Spleen (tissue), 11 donors: Measurements from ENCODE around the gene C19orf25. TPM values are rescaled to one million over a fixed set of nuclear protein-coding genes. Genes with fewer than 3 reads are reported as not detected.

Experiments
- DNase-seq: peaks from one replicate; pipeline ENCODE4 v3.0.0-alpha.2; 2020
- H3K27ac ChIP-seq, 8 donors: fragments of 200-600 bp; sonication (generic) in 7 of 8; 1 replicate in 4 of 8; 2 replicates in 4 of 8; pipeline versions ENCODE4 v1.5.0 to v1.8.0; 2016 to 2021; ENCODE audit warnings: inconsistent platforms in 4 of 8, mild to moderate bottlenecking in 4 of 8, moderate library complexity in 1 of 8
- H3K27me3 ChIP-seq, 7 donors: fragments of 200-600 bp; sonication (generic) in 6 of 7; replicated peaks in 1 of 7; 1 replicate in 4 of 7; 2 replicates in 3 of 7; pipeline versions ENCODE4 v1.5.0 to v1.8.0; 2016 to 2021; ENCODE audit warnings: inconsistent platforms in 3 of 7, mild to moderate bottlenecking in 1 of 7
- H3K36me3 ChIP-seq, 6 donors: fragments of 200-600 bp; sonication (generic) in 5 of 6; 1 replicate in 4 of 6; 2 replicates in 2 of 6; pipeline versions ENCODE4 v1.5.0 to v1.8.0; 2016 to 2021; ENCODE audit warnings: inconsistent platforms in 2 of 6
- H3K4me1 ChIP-seq, 6 donors: fragments of 200-600 bp; sonication (generic) in 5 of 6; 1 replicate in 3 of 6; 2 replicates in 3 of 6; pipeline versions ENCODE4 v1.5.0 to v1.8.0; 2016 to 2021; ENCODE audit warnings: inconsistent platforms in 3 of 6
- H3K4me3 ChIP-seq, 8 donors: fragments of 200-600 bp; sonication (generic) in 7 of 8; 1 replicate in 4 of 8; 2 replicates in 4 of 8; pipeline versions ENCODE4 v1.5.0 to v1.8.0; 2016 to 2021; ENCODE audit warnings: inconsistent platforms in 4 of 8, mild to moderate bottlenecking in 4 of 8, moderate library complexity in 2 of 8
- H3K9me3 ChIP-seq, 8 donors: fragments of 200-600 bp; sonication (generic) in 7 of 8; 1 replicate in 4 of 8; 2 replicates in 4 of 8; pipeline versions ENCODE4 v1.5.0 to v1.8.0; 2016 to 2021; ENCODE audit warnings: inconsistent platforms in 4 of 8
- POLR2A ChIP-seq, 3 donors: fragments of 450-650 bp; IDR thresholded peaks; one replicate each; pipeline ENCODE4 v1.5.1; 2017; ENCODE audit warnings: antibody characterized with exemption in 3 of 3, mild to moderate bottlenecking in 1 of 3
- POLR2AphosphoS5 ChIP-seq, 3 donors: sonication (generic); formaldehyde crosslinking; IDR thresholded peaks; one replicate each; pipeline ENCODE4 v1.5.1; 2017; ENCODE audit warnings: antibody characterized with exemption in 3 of 3
- WGBS, 5 donors: extraction: QIAGEN DNeasy Blood & Tissue Kit in 3 of 5; methylation state at CpG; one replicate each; pipeline versions ENCODE4 v1.1.5 to v1.1.7; 2013 to 2018; 5-methylcytosine and 5-hydroxymethylcytosine counted together
- intact Hi-C: fragments of 100-400 bp; cut with DNase I; formaldehyde crosslinking; loops from one replicate; pipeline ENCODE4 v1.15.0; 2023; ENCODE audit warnings: low total_unique reads
- polyA plus RNA-seq, 3 donors: library from polyadenylated mRNA; stranded (reverse); fragments of 200-250 nt; gene quantifications; one replicate each; pipeline ENCODE4 v1.2.1, GENCODE V29; 2013
- total RNA-seq, 7 donors: library from RNA; depleted of rRNA in 3 of 7; stranded (reverse); fragments of >200 nt in 3 of 7; fragmentation: NEBNext Ultra II Directional in 4 of 7; extraction: Animal tissue kit (Norgen Biotek cat#: 25700) in 4 of 7; gene quantifications; one replicate each; pipeline versions ENCODE4 v1.1.0 to v1.2.1, GENCODE V29; 2016 to 2021
- TF ChIP-seq, protein P1 (sequence below), 11 experiments: fragments of 200-600 bp in 7 of 11; fragments of 450-650 bp in 4 of 11; sonication (generic) in 4 of 11; IDR thresholded peaks in 8 of 11; conservative IDR thresholded peaks in 3 of 11; 1 replicate in 7 of 11; 2 replicates in 4 of 11; pipeline versions ENCODE4 v1.4.0 to v1.8.0; 2016 to 2021; ENCODE audit warnings: antibody characterized with exemption in 11 of 11, inconsistent platforms in 4 of 11, mild to moderate bottlenecking in 1 of 11
- donor health status: healthy with polysubstance abuse.
- donor health status: DM: no; HTN: no; CAD: no; lungs with moderate emphysema.
- donor health status: DM: no; HTN: no; CAD: no.
- donor health status: Bipolar disorder and iron deficiency.
- donor health status: healthy.
- donor health status: DM: no; HTN: no; CAD: no.
- donor health status: DM: yes; HTN: yes; CAD: no.

The C19orf25 gene
- total and polyA plus RNA-seq, 10 donors: 24.7 to 56.6 (median 39.5) TPM

DNA sequence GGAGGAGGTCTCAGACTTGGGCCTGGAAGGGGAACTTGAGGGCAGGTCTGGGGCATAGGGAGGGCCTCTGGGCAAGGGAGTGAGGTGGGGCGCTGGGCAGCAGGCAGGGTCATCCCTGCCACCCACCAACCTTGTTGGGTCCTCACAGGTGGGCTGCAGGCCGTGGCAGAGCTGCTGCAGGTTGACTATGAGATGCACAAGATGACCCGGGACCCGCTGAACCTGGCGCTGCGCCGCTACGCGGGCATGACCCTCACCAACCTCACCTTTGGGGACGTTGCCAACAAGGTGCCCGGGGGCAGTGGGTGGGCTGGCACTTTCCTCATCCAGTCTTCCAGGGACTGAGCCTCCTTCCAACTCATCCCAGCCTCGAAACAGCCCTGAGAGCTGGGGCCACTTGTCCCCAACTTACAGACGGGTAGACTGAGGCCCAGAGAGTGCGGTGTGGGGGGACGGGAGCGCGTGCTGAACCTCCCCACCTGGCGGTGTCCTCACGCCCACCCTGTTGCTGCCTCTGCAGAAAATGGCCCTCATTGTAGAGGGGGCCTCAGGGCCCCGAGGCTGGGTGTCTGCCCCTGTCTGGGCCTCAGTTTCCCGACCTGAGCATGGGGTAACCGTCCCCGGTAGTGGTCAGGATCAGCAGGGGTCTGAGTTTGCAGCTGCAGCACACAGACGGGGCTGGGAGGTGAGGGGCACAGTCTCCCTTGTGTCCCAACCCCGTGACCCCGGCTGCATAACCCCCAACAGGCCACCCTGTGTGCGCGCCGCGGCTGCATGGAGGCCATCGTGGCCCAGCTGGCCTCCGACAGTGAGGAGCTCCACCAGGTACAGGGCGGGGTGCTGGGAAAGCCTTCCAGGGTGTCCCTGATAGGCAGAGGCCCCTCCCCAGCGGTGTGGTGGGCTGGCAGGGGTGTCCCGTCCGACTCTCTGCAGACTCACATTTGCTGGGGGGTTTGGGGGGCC lies 18.7 kb downstream of the C19orf25 start:
- WGBS, 5 donors: 88 to 94% (median 93%) methylated on average over 15 to 36 of the region's 36 CpGs
- H3K4me3 ChIP-seq: no peak overlapping the region
- intact Hi-C loops: no loop called here
- no peak overlapping the region for H3K27ac ChIP-seq
- peaks cover 0 to 24% (median 4%) of the 10 kb centered on the region in 6 donors for H3K36me3 ChIP-seq
- peaks cover 4 to 56% (median 35%) of the 10 kb centered on the region in 7 donors for H3K27me3 ChIP-seq
- TF ChIP-seq, protein P1, sequence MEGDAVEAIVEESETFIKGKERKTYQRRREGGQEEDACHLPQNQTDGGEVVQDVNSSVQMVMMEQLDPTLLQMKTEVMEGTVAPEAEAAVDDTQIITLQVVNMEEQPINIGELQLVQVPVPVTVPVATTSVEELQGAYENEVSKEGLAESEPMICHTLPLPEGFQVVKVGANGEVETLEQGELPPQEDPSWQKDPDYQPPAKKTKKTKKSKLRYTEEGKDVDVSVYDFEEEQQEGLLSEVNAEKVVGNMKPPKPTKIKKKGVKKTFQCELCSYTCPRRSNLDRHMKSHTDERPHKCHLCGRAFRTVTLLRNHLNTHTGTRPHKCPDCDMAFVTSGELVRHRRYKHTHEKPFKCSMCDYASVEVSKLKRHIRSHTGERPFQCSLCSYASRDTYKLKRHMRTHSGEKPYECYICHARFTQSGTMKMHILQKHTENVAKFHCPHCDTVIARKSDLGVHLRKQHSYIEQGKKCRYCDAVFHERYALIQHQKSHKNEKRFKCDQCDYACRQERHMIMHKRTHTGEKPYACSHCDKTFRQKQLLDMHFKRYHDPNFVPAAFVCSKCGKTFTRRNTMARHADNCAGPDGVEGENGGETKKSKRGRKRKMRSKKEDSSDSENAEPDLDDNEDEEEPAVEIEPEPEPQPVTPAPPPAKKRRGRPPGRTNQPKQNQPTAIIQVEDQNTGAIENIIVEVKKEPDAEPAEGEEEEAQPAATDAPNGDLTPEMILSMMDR (IDR thresholded peaks at IDR 0.05 in 8 of 11, conservative IDR thresholded peaks at IDR 0.05 in 3 of 11): no peak
- TF ChIP-seq POLR2A (IDR thresholded peaks at IDR 0.05) (no peak), POLR2AphosphoS5 (IDR thresholded peaks at IDR 0.05) (no peak)
- H3K9me3 ChIP-seq: no peaks in the 10 kb centered on the region
- peaks cover 2 to 27% (median 19%) of the 10 kb centered on the region in 6 donors for H3K4me1 ChIP-seq
- no peak for DNase-seq

DNA sequence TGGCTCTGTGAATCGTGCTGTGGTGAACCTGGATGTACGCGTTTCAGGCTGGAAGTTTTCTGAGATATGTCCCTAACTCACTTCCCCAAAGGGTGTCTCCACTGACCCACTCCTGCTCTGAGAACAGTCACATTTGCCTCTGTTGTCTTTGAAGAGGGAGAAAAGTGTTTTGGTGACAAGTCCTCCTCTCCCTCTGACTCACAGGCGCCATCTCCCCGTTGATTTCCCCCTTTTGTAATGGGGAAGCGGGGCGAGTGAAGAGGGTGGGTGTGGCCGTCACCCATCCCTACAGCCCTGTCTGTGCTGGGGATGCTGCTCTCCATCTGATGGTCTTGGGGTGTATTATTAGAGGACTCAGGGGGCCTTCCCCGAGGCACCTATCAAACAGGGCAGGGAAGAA lies 19.5 kb downstream of the C19orf25 start:
- TF ChIP-seq POLR2A (IDR thresholded peaks at IDR 0.05) (no peak), POLR2AphosphoS5 (IDR thresholded peaks at IDR 0.05) (no peak)
- TF ChIP-seq, protein P1 (IDR thresholded peaks at IDR 0.05 in 8 of 11, conservative IDR thresholded peaks at IDR 0.05 in 3 of 11): no peak
- intact Hi-C loops: no loop called here
- DNase-seq: no peak
- Histone ChIP-seq H3K4me1 (peaks cover 4 to 28% (median 22%) of the 10 kb centered on the region in 6 donors), H3K27ac (no peak overlapping the region), H3K4me3 (no peak overlapping the region), H3K36me3 (peaks cover 0 to 24% (median 4%) of the 10 kb centered on the region in 6 donors), H3K9me3 (no peaks in the 10 kb centered on the region), H3K27me3 (peaks cover 4 to 56% (median 36%) of the 10 kb centered on the region in 7 donors)
- WGBS, 5 donors: 65 to 80% (median 75%) methylated on average over 9 of the region's 9 CpGs

DNA sequence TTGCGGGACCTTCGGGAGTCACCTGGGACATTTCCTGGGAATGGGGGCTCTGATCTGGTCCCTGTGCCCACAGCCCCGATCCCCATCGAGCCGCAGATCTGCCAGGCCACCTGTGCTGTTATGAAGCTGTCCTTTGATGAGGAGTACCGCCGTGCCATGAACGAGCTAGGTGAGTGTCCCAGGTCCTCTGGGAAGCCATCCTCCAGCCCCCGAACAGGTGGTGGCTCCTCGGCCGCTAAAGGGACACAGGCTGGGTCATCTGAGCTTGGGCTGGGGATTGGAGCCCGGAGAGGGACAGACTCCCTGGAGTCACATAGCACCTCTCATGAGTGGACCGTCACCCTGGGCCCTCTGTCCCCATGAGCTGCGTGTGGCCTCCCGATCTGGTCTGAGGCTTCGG lies 21.1 kb downstream of the C19orf25 start:
- Histone ChIP-seq H3K4me1 (peaks cover 4 to 43% (median 30%) of the 10 kb centered on the region in 6 donors), H3K27me3 (peaks cover 5 to 69% (median 52%) of the 10 kb centered on the region in 7 donors), H3K4me3 (no peak overlapping the region), H3K36me3 (peaks cover 0 to 24% (median 4%) of the 10 kb centered on the region in 6 donors), H3K9me3 (no peaks in the 10 kb centered on the region), H3K27ac (no peak overlapping the region)
- DNase-seq: no peak
- no peak for TF ChIP-seq POLR2A (IDR thresholded peaks at IDR 0.05)
- peak in 1 of 3 donors; percentile 34 for TF ChIP-seq POLR2AphosphoS5 (IDR thresholded peaks at IDR 0.05)
- TF ChIP-seq, protein P1 (IDR thresholded peaks at IDR 0.05 in 8 of 11, conservative IDR thresholded peaks at IDR 0.05 in 3 of 11): no peak
- intact Hi-C loops: no loop called here
- 81 to 90% (median 83%) methylated on average over 8 to 16 of the region's 16 CpGs for WGBS, 5 donors
